ENCODE data around the gene HYI. TPM values are rescaled to one million over a fixed set of nuclear protein-coding genes. Genes with fewer than 3 reads are reported as not detected.
A peak's percentile ranks its signal among the peaks of the same experiment; 100 is the strongest.

The HYI gene
- total RNA-seq, 1 experiment from 2014 or later = 55.3 TPM

GRCh38 chr1:43451701-43452532 is 1.8 kb downstream of the HYI start:
- Histone ChIP-seq H3K27ac (ENCODE audit: low read length) (no peak overlapping the region), H3K27me3 (ENCODE audit: control insufficient read depth, insufficient read depth, low read length) (no peaks in the 10 kb centered on the region), H3K4me1 (ENCODE audit: control insufficient read depth, insufficient read depth, low read length) (peaks cover 17% of the 10 kb centered on the region), H3K4me3 (ENCODE audit: low read depth in 2 of 2, low read length in 2 of 2) (no peak overlapping the region), H3K9me3 (ENCODE audit: control insufficient read depth, insufficient read depth, low read depth, low read length) (no peaks in the 10 kb centered on the region), H3K36me3 (ENCODE audit: control insufficient read depth, insufficient read depth, low read length) (no peaks in the 10 kb centered on the region)
- in situ Hi-C loops (cut with HindIII; ENCODE audit: low pct_unique_long_range_greater_than_20kb, low sequenced_read_pairs) = no loop called here
- no peak for ATAC-seq
- intact Hi-C loops (cut with micrococcal nuclease; ENCODE audit: unreplicated experiment) = no loop called here
- ChIA-PET CTCF (interaction anchor here (0.6 kb wide), 1 partner anchor 79 kb away, joined by 4 read pairs; no protein-coding TSS in a partner anchor), POLR2A (no interaction called here)
- TSS peak; percentile 97 for BruUV-seq (replicated peaks)
- no peak for TF ChIP-seq TCF7L2 (IDR thresholded peaks at IDR 0.05; ENCODE audit: low read depth, low read length)
- TF ChIP-seq POLR2AphosphoS5 (IDR thresholded peaks at IDR 0.05; ENCODE audit: low read depth, low read length) = no peak
- no peak for DNase-seq (ENCODE audit: low read depth, low spot score)

GRCh38 chr1:43451157-43451591 is 2.6 kb downstream of the HYI start:
- Histone ChIP-seq H3K27ac (ENCODE audit: low read length) (no peak overlapping the region), H3K27me3 (ENCODE audit: control insufficient read depth, insufficient read depth, low read length) (no peaks in the 10 kb centered on the region), H3K9me3 (ENCODE audit: control insufficient read depth, insufficient read depth, low read depth, low read length) (no peaks in the 10 kb centered on the region), H3K4me3 (ENCODE audit: low read depth in 2 of 2, low read length in 2 of 2) (no peak overlapping the region), H3K4me1 (ENCODE audit: control insufficient read depth, insufficient read depth, low read length) (peaks cover 17% of the 10 kb centered on the region), H3K36me3 (ENCODE audit: control insufficient read depth, insufficient read depth, low read length) (no peaks in the 10 kb centered on the region; the same call in 1 of the 2 replicates)
- ChIA-PET CTCF (interaction anchor here (0.6 kb wide), 1 partner anchor 80 kb away, joined by 4 read pairs; no protein-coding TSS in a partner anchor), POLR2A (no interaction called here)
- DNase-seq (ENCODE audit: low read depth, low spot score) = no peak
- TF ChIP-seq SIN3A (IDR thresholded peaks at IDR 0.05; ENCODE audit: borderline replicate concordance, insufficient read depth, low read depth, low read length) (no peak), TCF7L2 (IDR thresholded peaks at IDR 0.05; ENCODE audit: low read depth, low read length) (no peak), POLR2AphosphoS5 (IDR thresholded peaks at IDR 0.05; ENCODE audit: low read depth, low read length) (no peak), CTCF (IDR thresholded peaks at IDR 0.05) (no peak), REST (IDR thresholded peaks at IDR 0.05; ENCODE audit: insufficient read depth in 1 of 2, low read depth in 2 of 2, low read length in 1 of 2) (no peak)
- intact Hi-C loops (cut with micrococcal nuclease; ENCODE audit: unreplicated experiment) (no loop called here), in situ Hi-C loops (cut with HindIII; ENCODE audit: low pct_unique_long_range_greater_than_20kb, low sequenced_read_pairs) (no loop called here)
- no peak for ATAC-seq
- BruUV-seq (replicated peaks) = no TSS peak
